Panc1 (cell line): ENCODE results near the gene SLC25A34. TPM values are rescaled to one million over a fixed set of nuclear protein-coding genes. Genes with fewer than 3 reads are reported as not detected.

Experiments used
- ATAC-seq: fragments of 200-7000 bp; cut with Tn5 transposase; 2 replicates; pipeline ENCODE4 v1.9.1; 2020; ENCODE audit warnings: mild to moderate bottlenecking, moderate library complexity
- BruUV-seq: library from RNA; stranded (reverse); fragments of 400-500 nt; replicated peaks from 2 replicates; lab custom pipeline; 2021; lab: Mats Ljungman, UMichigan
- CTCF ChIA-PET: fragments of 300-600 bp; sonication (Branson Sonifier 250); formaldehyde crosslinking; loops from one replicate; lab custom pipeline; 2022; ENCODE audit warnings: antibody characterized with exemption; lab: Charles Lee
- POLR2A ChIA-PET: fragments of 300-600 bp; sonication (Branson Sonifier 250); formaldehyde crosslinking; loops from one replicate; lab custom pipeline; 2022; ENCODE audit warnings: antibody characterized with exemption; lab: Charles Lee
- DNase-seq: peaks from one replicate; pipeline ENCODE4 v3.0.0-alpha.2; 2010; ENCODE audit warnings: low read depth, low spot score
- H3K27ac ChIP-seq: 2 replicates; pipeline ENCODE4 v1.5.1; 2011; ENCODE audit warnings: mild to moderate bottlenecking, low read length, inconsistent platforms
- H3K27me3 ChIP-seq: fragments of 200-500 bp; sonication (Bioruptor generic); 2 replicates; pipeline ENCODE4 v1.6.0; 2014; ENCODE audit warnings: low read length, inconsistent platforms; ENCODE audit not compliant: control insufficient read depth, insufficient read depth
- H3K36me3 ChIP-seq: fragments of 200-500 bp; sonication (Bioruptor generic); 2 replicates; pipeline ENCODE4 v1.5.1; 2014; ENCODE audit warnings: inconsistent platforms, mild to moderate bottlenecking, low read length, moderate library complexity; ENCODE audit not compliant: control insufficient read depth, insufficient read depth
- H3K4me1 ChIP-seq: 2 replicates; pipeline ENCODE4 v1.5.1; 2011; ENCODE audit warnings: inconsistent platforms, mild to moderate bottlenecking, low read length, moderate library complexity; ENCODE audit not compliant: control insufficient read depth, insufficient read depth
- H3K4me3 ChIP-seq, 2 experiments: 2 replicates each; pipeline ENCODE4 v1.5.1; 2011 to 2012; ENCODE audit warnings: low read depth in 2 of 2, low read length in 2 of 2, mild to moderate bottlenecking in 2 of 2, inconsistent platforms in 1 of 2, moderate library complexity in 1 of 2
- H3K9me3 ChIP-seq: fragments of 200-500 bp; sonication (Bioruptor generic); 2 replicates; pipeline ENCODE4 v1.5.1; 2014; ENCODE audit warnings: low read depth, mild to moderate bottlenecking, inconsistent platforms, low read length, moderate library complexity; ENCODE audit not compliant: control insufficient read depth, insufficient read depth
- POLR2AphosphoS5 ChIP-seq: IDR thresholded peaks from 2 replicates; pipeline ENCODE4 v1.6.1; 2012; ENCODE audit warnings: mild to moderate bottlenecking, low read depth, low read length, moderate library complexity
- SIN3A ChIP-seq: IDR thresholded peaks from 2 replicates; pipeline ENCODE4 v1.6.1; 2012; ENCODE audit warnings: low read depth, mild to moderate bottlenecking, low read length, moderate library complexity, borderline replicate concordance; ENCODE audit not compliant: insufficient read depth
- TCF7L2 ChIP-seq: IDR thresholded peaks from 2 replicates; pipeline ENCODE4 v1.6.1; 2011; ENCODE audit warnings: mild to moderate bottlenecking, low read depth, low read length, inconsistent platforms
- in situ Hi-C: cut with HindIII; loops from 2 replicates; pipeline ENCODE4 v1.10.0; 2016; ENCODE audit warnings: low sequenced_read_pairs, low pct_unique_long_range_greater_than_20kb
- intact Hi-C: fragments of 100-400 bp; cut with micrococcal nuclease; formaldehyde crosslinking; loops from one replicate; pipeline ENCODE4 v1.10.0; 2022; ENCODE audit not compliant: unreplicated experiment
- total RNA-seq: library from RNA; stranded (reverse); gene quantifications from one replicate; pipeline ENCODE4 v1.2.1, GENCODE V29; 2021; ENCODE audit not compliant: unreplicated experiment
- TF ChIP-seq, protein P1 (sequence below): fragments of 450-650 bp; IDR thresholded peaks from 2 replicates; pipeline ENCODE4 v1.5.1; 2017; ENCODE audit warnings: mild to moderate bottlenecking
- TF ChIP-seq, protein P2 (sequence below), 2 experiments: IDR thresholded peaks; 2 replicates each; pipeline ENCODE4 v1.6.1; 2011 to 2012; ENCODE audit warnings: low read depth in 2 of 2, control low read depth in 1 of 2, low read length in 1 of 2, mild to moderate bottlenecking in 1 of 2, moderate library complexity in 1 of 2; ENCODE audit not compliant: insufficient read depth in 1 of 2

Gene SLC25A34
- total RNA-seq, 1 experiment from 2014 or later, result 0.64 TPM

DNA sequence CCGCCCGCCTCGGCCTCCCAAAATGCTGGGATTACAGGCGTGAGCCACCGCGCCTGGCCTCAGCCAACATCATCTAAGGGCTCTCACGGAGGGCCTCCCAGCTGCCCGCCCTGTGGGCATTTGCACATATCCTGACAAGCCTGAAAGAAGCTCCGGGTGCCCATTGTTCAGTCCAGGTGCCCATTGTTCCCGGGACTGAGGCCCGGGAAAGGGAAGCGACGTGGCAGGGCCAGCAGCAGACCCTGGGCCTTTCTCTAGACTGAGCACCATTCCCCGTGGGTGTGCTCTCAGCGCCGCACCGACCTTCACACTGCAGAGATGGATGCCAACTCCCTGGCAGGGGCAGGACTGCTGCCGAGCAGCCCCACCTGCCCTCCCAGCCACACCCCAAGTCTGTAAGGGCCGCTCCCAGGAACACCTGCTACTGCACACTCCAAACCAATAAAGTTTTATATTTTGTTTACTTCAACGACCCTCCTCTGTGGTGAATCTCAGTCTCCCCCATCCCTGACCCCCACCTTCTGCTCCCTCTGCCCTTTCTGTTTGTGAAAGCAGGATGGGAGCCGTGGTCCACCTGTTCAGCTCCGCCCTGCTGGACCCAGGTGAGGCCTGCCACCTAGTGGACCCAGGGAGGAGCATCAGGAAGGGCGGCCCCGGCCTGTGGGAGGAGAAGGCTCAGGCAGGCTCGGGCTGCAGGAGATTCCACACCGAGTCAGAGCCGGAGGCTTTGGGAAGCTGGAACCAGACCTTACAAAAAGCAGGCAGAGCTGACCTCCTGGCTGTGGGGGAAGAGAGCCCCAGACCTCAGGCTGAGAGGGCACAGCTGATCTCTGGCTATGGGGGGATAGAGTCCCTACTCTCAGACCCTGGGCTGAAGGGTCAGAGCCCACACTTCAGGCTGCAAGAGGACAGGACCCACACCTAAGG, 5.1 kb downstream of the SLC25A34 start:
- Histone ChIP-seq H3K4me3 (no peak overlapping the region), H3K27ac (no peak overlapping the region), H3K27me3 (no peaks in the 10 kb centered on the region), H3K36me3 (no peaks in the 10 kb centered on the region), H3K9me3 (no peaks in the 10 kb centered on the region), H3K4me1 (peaks cover 4% of the 10 kb centered on the region)
- POLR2A ChIA-PET, result interaction anchor here (0.5 kb wide), 1 partner anchor 139 kb away, joined by 7 read pairs; no protein-coding TSS in a partner anchor
- DNase-seq (peak; percentile 32), ATAC-seq (peak; percentile 93)
- CTCF ChIA-PET, result interaction anchor here (0.5 to 1.2 kb wide), 3 partner anchors 147 to 215 kb away, joined by 4 to 15 read pairs (median 6); no protein-coding TSS in a partner anchor
- no peak for TF ChIP-seq TCF7L2
- TF ChIP-seq, protein P1, sequence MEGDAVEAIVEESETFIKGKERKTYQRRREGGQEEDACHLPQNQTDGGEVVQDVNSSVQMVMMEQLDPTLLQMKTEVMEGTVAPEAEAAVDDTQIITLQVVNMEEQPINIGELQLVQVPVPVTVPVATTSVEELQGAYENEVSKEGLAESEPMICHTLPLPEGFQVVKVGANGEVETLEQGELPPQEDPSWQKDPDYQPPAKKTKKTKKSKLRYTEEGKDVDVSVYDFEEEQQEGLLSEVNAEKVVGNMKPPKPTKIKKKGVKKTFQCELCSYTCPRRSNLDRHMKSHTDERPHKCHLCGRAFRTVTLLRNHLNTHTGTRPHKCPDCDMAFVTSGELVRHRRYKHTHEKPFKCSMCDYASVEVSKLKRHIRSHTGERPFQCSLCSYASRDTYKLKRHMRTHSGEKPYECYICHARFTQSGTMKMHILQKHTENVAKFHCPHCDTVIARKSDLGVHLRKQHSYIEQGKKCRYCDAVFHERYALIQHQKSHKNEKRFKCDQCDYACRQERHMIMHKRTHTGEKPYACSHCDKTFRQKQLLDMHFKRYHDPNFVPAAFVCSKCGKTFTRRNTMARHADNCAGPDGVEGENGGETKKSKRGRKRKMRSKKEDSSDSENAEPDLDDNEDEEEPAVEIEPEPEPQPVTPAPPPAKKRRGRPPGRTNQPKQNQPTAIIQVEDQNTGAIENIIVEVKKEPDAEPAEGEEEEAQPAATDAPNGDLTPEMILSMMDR, result peak; percentile 98
- TF ChIP-seq POLR2AphosphoS5, result no peak
- TF ChIP-seq, protein P2, sequence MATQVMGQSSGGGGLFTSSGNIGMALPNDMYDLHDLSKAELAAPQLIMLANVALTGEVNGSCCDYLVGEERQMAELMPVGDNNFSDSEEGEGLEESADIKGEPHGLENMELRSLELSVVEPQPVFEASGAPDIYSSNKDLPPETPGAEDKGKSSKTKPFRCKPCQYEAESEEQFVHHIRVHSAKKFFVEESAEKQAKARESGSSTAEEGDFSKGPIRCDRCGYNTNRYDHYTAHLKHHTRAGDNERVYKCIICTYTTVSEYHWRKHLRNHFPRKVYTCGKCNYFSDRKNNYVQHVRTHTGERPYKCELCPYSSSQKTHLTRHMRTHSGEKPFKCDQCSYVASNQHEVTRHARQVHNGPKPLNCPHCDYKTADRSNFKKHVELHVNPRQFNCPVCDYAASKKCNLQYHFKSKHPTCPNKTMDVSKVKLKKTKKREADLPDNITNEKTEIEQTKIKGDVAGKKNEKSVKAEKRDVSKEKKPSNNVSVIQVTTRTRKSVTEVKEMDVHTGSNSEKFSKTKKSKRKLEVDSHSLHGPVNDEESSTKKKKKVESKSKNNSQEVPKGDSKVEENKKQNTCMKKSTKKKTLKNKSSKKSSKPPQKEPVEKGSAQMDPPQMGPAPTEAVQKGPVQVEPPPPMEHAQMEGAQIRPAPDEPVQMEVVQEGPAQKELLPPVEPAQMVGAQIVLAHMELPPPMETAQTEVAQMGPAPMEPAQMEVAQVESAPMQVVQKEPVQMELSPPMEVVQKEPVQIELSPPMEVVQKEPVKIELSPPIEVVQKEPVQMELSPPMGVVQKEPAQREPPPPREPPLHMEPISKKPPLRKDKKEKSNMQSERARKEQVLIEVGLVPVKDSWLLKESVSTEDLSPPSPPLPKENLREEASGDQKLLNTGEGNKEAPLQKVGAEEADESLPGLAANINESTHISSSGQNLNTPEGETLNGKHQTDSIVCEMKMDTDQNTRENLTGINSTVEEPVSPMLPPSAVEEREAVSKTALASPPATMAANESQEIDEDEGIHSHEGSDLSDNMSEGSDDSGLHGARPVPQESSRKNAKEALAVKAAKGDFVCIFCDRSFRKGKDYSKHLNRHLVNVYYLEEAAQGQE (IDR thresholded peaks at IDR 0.05; ENCODE audit: insufficient read depth in 1 of 2, low read depth in 2 of 2, low read length in 1 of 2), result no peak
- TF ChIP-seq SIN3A, result no peak
- in situ Hi-C loops, result no loop called here
- intact Hi-C loops, result loop anchor here (10.0 kb wide), 1 partner anchor 126 kb away; the partner anchor contains the start of gene DDI2
- BruUV-seq, result no TSS peak

DNA sequence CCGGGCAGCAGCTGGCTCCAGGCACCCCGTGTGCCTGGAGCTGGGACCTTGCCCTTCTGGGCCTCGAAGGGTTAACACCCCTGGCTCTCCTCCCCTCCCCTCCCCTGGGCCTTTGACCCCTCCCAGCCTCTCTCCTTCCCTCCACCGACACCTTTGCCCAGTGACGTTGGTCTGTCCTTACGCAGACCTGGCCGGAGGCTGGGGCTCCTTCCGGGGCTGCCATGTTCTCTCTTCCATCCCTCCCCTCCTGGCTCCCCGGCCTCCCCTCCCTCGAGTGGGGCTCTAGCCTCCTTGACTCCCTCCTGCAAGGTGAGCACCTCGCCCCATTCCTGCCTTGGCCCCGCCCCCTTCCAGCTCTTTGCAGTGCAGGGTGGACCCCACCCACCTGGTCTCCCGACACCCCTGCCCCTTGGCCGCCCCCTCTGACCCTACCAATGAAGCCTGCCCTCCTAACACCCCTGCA, 6.3 kb downstream of the SLC25A34 start, which contains the start of gene TMEM82:
Gene TMEM82 (plus strand): TSS at position 161 of the 463 bp plus-strand sequence. CDS start 61 bp downstream, at position 222.
- Histone ChIP-seq H3K4me3 (no peak within 1 kb of the TSS), H3K9me3 (no peaks in the 10 kb centered on the region), H3K27ac (no peak within 1 kb of the TSS), H3K4me1 (peaks cover 6% of the 10 kb centered on the region), H3K27me3 (no peaks in the 10 kb centered on the region), H3K36me3 (no peaks in the 10 kb centered on the region)
- DNase-seq (no peak), ATAC-seq (no peak)
- intact Hi-C loops, result loop anchor here (10.0 kb wide), 1 partner anchor 128 kb away; the partner anchor contains the start of gene DDI2
- POLR2A ChIA-PET, result no interaction called here
- TF ChIP-seq TCF7L2 (no peak), POLR2AphosphoS5 (no peak), SIN3A (no peak)
- TF ChIP-seq, protein P1, result no peak
- TF ChIP-seq, protein P2 (IDR thresholded peaks at IDR 0.05; ENCODE audit: insufficient read depth in 1 of 2, low read depth in 2 of 2, low read length in 1 of 2), result no peak
- in situ Hi-C loops, result no loop called here
- no TSS peak for BruUV-seq
- CTCF ChIA-PET, result interaction anchor here (0.6 to 0.7 kb wide), 5 partner anchors 12 to 330 kb away, joined by 3 to 10 read pairs (median 5); no protein-coding TSS in a partner anchor
